AG04449 (cell line): ENCODE results near the gene PRSS57.
"Not testable (repeated sequence)": the region's sequence is repeated elsewhere in the genome, so short reads cannot be mapped to it uniquely, and the experiment has no call there.

Experiments used
- CTCF ChIA-PET: fragments of 350-600 bp; formaldehyde crosslinking; extraction: SDS; loops from one replicate; lab custom pipeline; 2021; ENCODE audit warnings: antibody characterized with exemption; lab: Yijun Ruan, JAX
- POLR2A ChIA-PET: fragments of 400-600, 350-600 bp; formaldehyde crosslinking; extraction: SDS; loops from one replicate; lab custom pipeline; 2020; ENCODE audit warnings: antibody characterized with exemption, inconsistent platforms; lab: Yijun Ruan, JAX
- DNase-seq: peaks from one replicate; pipeline ENCODE4 v3.0.0-alpha.2; 2010; ENCODE audit warnings: low read depth, low spot score
- H3K4me3 ChIP-seq: 2 replicates; pipeline ENCODE4 v1.5.1; 2011; ENCODE audit warnings: low read depth, mild to moderate bottlenecking, control low read depth, low read length
- CTCF ChIP-seq: IDR thresholded peaks from one replicate; pipeline ENCODE4 v1.5.1; 2011; ENCODE audit warnings: mild to moderate bottlenecking, moderate library complexity, low read length, control low read depth, inconsistent platforms; ENCODE audit not compliant: insufficient read depth; ENCODE audit errors: missing control alignments

Gene PRSS57

GRCh38 chr19:709196-709964 is 14.1 kb upstream of the PRSS57 start:
- POLR2A ChIA-PET, result no interaction called here
- TF ChIP-seq CTCF, result no peak
- DNase-seq, result no peak
- CTCF ChIA-PET, result interaction anchor here (1.9 kb wide), 1 partner anchor 28 kb away, joined by 4 read pairs; no protein-coding TSS in a partner anchor
- peak overlapping the region; percentile 42 for H3K4me3 ChIP-seq

- no peak for TF ChIP-seq CTCF
- ChIA-PET CTCF (interaction anchor here (0.9 to 1.7 kb wide), 5 partner anchors 8 to 39 kb away, joined by 3 to 7 read pairs (median 4); no protein-coding TSS in a partner anchor), POLR2A (no interaction called here)
- DNase-seq, result no peak
- peak within 1 kb of the TSS; percentile 42 for H3K4me3 ChIP-seq
These were observed 13.2 kb upstream of the PRSS57 start, which contains the start of gene PALM for GRCh38 chr19:708154-709143. PALM (plus strand) TSS chr19:708935; CDS start chr19:709147, 212 bp downstream.

- CTCF ChIA-PET, result interaction anchor here (0.5 kb wide), 1 partner anchor 15 kb away, joined by 3 read pairs; no protein-coding TSS in a partner anchor
- no peak for DNase-seq
- POLR2A ChIA-PET, result no interaction called here
- no peak overlapping the region for H3K4me3 ChIP-seq
- no peak for TF ChIP-seq CTCF
These were observed 9.1 kb upstream of the PRSS57 start for GRCh38 chr19:704447-704741.

- CTCF ChIA-PET, result interaction anchor here (0.5 to 1.4 kb wide), 2 partner anchors 15 to 30 kb away, joined by 3 to 4 read pairs; no protein-coding TSS in a partner anchor
- POLR2A ChIA-PET, result no interaction called here
- H3K4me3 ChIP-seq, result no peak overlapping the region
- no peak for TF ChIP-seq CTCF
- DNase-seq, result no peak
These were observed 8.6 kb upstream of the PRSS57 start for GRCh38 chr19:703651-704446.

- H3K4me3 ChIP-seq, result no peak overlapping the region
- no peak for TF ChIP-seq CTCF
- no peak for DNase-seq
- CTCF ChIA-PET, result interaction anchor here (1.4 kb wide), 1 partner anchor 31 kb away, joined by 4 read pairs; no protein-coding TSS in a partner anchor
- POLR2A ChIA-PET, result no interaction called here
These were observed 8.0 kb upstream of the PRSS57 start for GRCh38 chr19:703329-703650.

- CTCF ChIA-PET, result interaction anchor here (1.4 kb wide), 1 partner anchor 31 kb away, joined by 4 read pairs; no protein-coding TSS in a partner anchor
- H3K4me3 ChIP-seq, DNase-seq, POLR2A ChIA-PET: not testable (repeated sequence)
These were observed 7.6 kb upstream of the PRSS57 start for GRCh38 chr19:702847-703246.

GRCh38 chr19:699885-700284 is 4.6 kb upstream of the PRSS57 start:
- H3K4me3 ChIP-seq, POLR2A ChIA-PET, DNase-seq, CTCF ChIA-PET: not testable (repeated sequence)

GRCh38 chr19:698529-698928 is 3.3 kb upstream of the PRSS57 start:
- H3K4me3 ChIP-seq, DNase-seq, POLR2A ChIA-PET: not testable (repeated sequence)
- CTCF ChIA-PET, result interaction anchor here (1.1 kb wide), 1 partner anchor 10 kb away, joined by 3 read pairs; the partner anchor contains the start of gene PALM
